ENCODE measurements around the gene RAX2. TPM values are rescaled to one million over a fixed set of nuclear protein-coding genes. Genes with fewer than 3 reads are reported as not detected.
A peak's percentile ranks its signal among the peaks of the same experiment; 100 is the strongest.

Gene RAX2
- total and polyA plus RNA-seq, 9 of the 15 experiments (the other 6 are each of a cell fraction or from before 2014, with no cell fraction given): not detected

DNA sequence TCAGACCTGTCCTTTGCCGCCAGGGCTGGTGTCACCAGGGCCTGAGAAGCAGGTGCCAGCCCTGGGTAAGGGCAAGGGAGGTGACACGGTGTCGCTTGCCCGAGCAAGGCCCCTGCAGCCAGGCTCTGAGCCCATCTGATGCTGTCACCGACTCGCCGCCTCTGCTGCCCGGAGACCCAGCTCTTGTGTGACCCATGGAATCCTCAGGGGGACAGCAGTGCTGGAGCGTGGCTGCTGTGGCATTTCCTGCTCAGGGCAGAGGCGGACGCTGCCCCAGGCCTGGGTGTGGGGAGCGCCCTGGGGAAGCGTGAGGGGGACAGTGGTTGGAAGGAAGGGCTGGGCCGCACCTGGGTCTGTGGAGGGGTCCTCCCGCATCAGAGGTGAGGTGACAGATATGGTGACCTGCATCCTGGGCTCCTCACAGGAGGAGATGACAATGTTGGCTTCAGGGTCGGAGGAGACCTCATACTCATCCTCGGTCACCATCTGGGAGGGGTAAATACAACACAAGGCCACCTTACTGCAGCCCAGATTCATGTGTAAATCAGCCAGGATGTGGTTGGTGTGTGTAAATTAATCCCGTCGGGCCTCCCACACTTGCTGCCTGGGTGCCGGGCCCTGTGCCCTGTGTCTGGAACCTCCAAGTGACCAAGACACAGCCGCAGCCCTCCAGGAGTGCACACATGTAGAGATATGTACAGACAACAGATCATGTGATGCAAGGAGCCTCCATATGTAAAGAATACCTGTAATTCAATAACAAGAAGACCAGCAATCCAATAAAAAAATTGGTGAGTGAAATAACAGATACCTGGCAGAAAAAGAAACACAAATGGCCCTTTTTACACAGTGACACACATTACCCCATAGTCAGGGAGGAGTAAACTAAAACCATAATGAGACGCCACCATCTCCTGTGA lies 41.7 kb upstream of the RAX2 start (continued):
- TF ChIP-seq, protein P1, sequence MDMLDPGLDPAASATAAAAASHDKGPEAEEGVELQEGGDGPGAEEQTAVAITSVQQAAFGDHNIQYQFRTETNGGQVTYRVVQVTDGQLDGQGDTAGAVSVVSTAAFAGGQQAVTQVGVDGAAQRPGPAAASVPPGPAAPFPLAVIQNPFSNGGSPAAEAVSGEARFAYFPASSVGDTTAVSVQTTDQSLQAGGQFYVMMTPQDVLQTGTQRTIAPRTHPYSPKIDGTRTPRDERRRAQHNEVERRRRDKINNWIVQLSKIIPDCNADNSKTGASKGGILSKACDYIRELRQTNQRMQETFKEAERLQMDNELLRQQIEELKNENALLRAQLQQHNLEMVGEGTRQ (CRISPR knock-in tag; IDR thresholded peaks at IDR 0.05): 0 out of 2 replicates have a peak, but pooled peaks have one; percentile 9
- TF ChIP-seq HDAC8 (tag; IDR thresholded peaks at IDR 0.05): no peak
- TF ChIP-seq, protein P2, sequence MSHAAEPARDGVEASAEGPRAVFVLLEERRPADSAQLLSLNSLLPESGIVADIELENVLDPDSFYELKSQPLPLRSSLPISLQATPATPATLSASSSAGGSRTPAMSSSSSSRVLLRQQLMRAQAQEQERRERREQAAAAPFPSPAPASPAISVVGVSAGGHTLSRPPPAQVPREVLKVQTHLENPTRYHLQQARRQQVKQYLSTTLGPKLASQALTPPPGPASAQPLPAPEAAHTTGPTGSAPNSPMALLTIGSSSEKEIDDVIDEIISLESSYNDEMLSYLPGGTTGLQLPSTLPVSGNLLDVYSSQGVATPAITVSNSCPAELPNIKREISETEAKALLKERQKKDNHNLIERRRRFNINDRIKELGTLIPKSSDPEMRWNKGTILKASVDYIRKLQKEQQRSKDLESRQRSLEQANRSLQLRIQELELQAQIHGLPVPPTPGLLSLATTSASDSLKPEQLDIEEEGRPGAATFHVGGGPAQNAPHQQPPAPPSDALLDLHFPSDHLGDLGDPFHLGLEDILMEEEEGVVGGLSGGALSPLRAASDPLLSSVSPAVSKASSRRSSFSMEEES (CRISPR knock-in tag; IDR thresholded peaks at IDR 0.05): peak; percentile 40
- no peak for TF ChIP-seq XRCC5 (IDR thresholded peaks at IDR 0.05; ENCODE audit: low read depth, low read length)
- TF ChIP-seq TCF3 (CRISPR knock-in tag; IDR thresholded peaks at IDR 0.05): no peak

DNA sequence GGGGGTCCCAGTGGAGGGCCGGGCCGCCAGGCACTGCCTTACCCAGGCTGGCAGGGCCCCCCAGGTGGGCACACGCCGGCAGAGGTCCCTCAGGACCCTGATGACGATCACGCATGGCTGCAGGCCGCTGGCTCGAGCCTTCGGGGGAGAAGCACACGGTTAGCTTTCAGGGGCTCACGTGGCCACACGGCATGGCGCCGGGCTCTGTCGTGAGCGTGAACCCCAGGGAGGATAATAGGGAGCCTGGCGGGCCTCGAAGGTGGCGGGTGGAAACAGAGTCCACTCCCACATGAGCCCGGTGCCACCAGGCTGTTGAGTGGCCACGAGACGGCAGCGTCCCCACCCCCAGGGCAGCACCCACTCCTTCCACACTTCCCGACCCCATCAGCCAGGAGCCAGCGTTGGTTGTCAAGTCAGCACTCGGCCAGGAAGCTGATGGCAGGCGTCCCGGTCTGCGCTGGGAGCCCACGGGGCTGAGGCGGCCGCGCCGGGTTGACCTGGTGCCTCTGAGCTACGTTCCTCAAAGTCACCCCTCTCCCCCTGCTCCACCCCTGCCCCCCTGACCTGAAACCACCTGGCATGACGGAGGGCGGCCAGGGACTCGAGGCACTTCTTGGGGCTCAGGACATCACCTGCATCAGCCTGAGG lies 38.8 kb upstream of the RAX2 start:
- H3K4me2 ChIP-seq (ENCODE audit: insufficient read depth, low read length): no peak overlapping the region
- TF ChIP-seq, protein P3, sequence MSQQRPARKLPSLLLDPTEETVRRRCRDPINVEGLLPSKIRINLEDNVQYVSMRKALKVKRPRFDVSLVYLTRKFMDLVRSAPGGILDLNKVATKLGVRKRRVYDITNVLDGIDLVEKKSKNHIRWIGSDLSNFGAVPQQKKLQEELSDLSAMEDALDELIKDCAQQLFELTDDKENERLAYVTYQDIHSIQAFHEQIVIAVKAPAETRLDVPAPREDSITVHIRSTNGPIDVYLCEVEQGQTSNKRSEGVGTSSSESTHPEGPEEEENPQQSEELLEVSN (IDR thresholded peaks at IDR 0.05; ENCODE audit: borderline replicate concordance in 1 of 2, extremely low read depth in 1 of 2, insufficient read depth in 1 of 2, insufficient read length in 1 of 2, low read depth in 1 of 2, low read length in 1 of 2, poor library complexity in 1 of 2, severe bottlenecking in 1 of 2): peak in 1 of 2 experiments; percentile 2
- TF ChIP-seq ELF4 (CRISPR knock-in tag; IDR thresholded peaks at IDR 0.05): no peak
- H3K27me3 ChIP-seq (ENCODE audit: control insufficient read depth in 2 of 2, insufficient read depth in 2 of 2, low read length in 2 of 2): no peaks in the 10 kb centered on the region; a peak in 1 of 5 replicates
- BruUV-seq (replicated peaks): no TSS peak
- no peak overlapping the region for H3K4me3 ChIP-seq
- H3K27ac ChIP-seq (ENCODE audit: extremely low read depth, low read depth, low read length): no peak overlapping the region
- peaks cover 0 to 59% of the 10 kb centered on the region in 2 experiments for H3K4me1 ChIP-seq (replicated peaks in 1 of 2; ENCODE audit: control insufficient read depth in 2 of 2, insufficient read depth in 2 of 2, low read length in 2 of 2)
- intact Hi-C loops (cut with micrococcal nuclease) (no loop called here), in situ Hi-C loops (cut with MboI) (no loop called here)
- H3K79me2 ChIP-seq (ENCODE audit: control insufficient read depth, insufficient read depth, low read length): no peaks in the 10 kb centered on the region
- DNase-seq (ENCODE audit: extremely low read depth in 1 of 4, low spot score in 3 of 4) (no peak), FAIRE-seq (no peak), ATAC-seq (no peak)
- H2AFZ ChIP-seq (ENCODE audit: low read depth, low read length): no peak overlapping the region
- CTCF ChIA-PET (ENCODE audit: low intra/inter-chr PET ratio): no interaction called here
- no peaks in the 10 kb centered on the region for H3K36me3 ChIP-seq (ENCODE audit: control insufficient read depth, insufficient read depth, low read length)
- 89% methylated on average over 30 of the region's 38 CpGs for WGBS (ENCODE audit: insufficient coverage, low coverage, missing lambda C conversion rate)
- H3K9ac ChIP-seq (ENCODE audit: insufficient read depth in 1 of 2, low read depth in 2 of 2, low read length in 2 of 2): peak overlapping the region in 1 of 2 experiments; percentile 58; a peak in 1 of 4 replicates
- no peaks in the 10 kb centered on the region for H3K9me1 ChIP-seq (ENCODE audit: control insufficient read depth, insufficient read depth, low read length)
- no peaks in the 10 kb centered on the region for H4K20me1 ChIP-seq (replicated peaks; ENCODE audit: control insufficient read depth, insufficient read depth, low read length)
- H3K9me3 ChIP-seq (replicated peaks; ENCODE audit: control insufficient read depth, insufficient read depth, low read depth, low read length): peaks cover 7% of the 10 kb centered on the region
- POLR2A ChIA-PET: interaction anchor here (0.5 kb wide), 1 partner anchor 175 kb away, joined by 3 read pairs; the partner anchor contains the start of gene EEF2

Data from K562 (cell line).